ENCODE measurements around the gene P2RY10. TPM values are rescaled to one million over a fixed set of nuclear protein-coding genes. Genes with fewer than 3 reads are reported as not detected.

P2RY10 gene
- total RNA-seq, 4 donors from 2014 or later = 5.0 TPM; not detected in 3

- Histone ChIP-seq H3K4me1 (no peaks in the 10 kb centered on the region), H3K36me3 (no peaks in the 10 kb centered on the region), H3K27me3 (no peaks in the 10 kb centered on the region), H3K27ac (replicated peaks in 1 of 4) (no peak overlapping the region), H3K4me3 (no peak overlapping the region), H3K9me3 (no peaks in the 10 kb centered on the region)
- WGBS = 50% methylated on average over 2 of the region's 2 CpGs
- no peak for DNase-seq (ENCODE audit: extremely low spot score)
- TF ChIP-seq CTCF (IDR thresholded peaks at IDR 0.05) (no peak), EP300 (IDR thresholded peaks at IDR 0.05) (no peak), POLR2AphosphoS5 (IDR thresholded peaks at IDR 0.05) (no peak), POLR2A (IDR thresholded peaks at IDR 0.05; ENCODE audit: low read depth) (no peak)
- intact Hi-C loops (cut with DNase I) = no loop called here
Measured at GRCh38 chrX:78957049-78957767, 12.0 kb downstream of the P2RY10 start.

- H3K4me3 ChIP-seq = no peak overlapping the region
- intact Hi-C loops (cut with DNase I) = no loop called here
- DNase-seq (ENCODE audit: extremely low spot score) = no peak
- H3K36me3 ChIP-seq = no peaks in the 10 kb centered on the region
- H3K27ac ChIP-seq (replicated peaks in 1 of 4) = no peak overlapping the region
- TF ChIP-seq EP300 (IDR thresholded peaks at IDR 0.05) = no peak
- no peak for TF ChIP-seq CTCF (IDR thresholded peaks at IDR 0.05)
- TF ChIP-seq POLR2AphosphoS5 (IDR thresholded peaks at IDR 0.05) = no peak
- no peak for TF ChIP-seq POLR2A (IDR thresholded peaks at IDR 0.05; ENCODE audit: low read depth)
- H3K4me1 ChIP-seq = no peaks in the 10 kb centered on the region
- no peaks in the 10 kb centered on the region for H3K27me3 ChIP-seq
- no peaks in the 10 kb centered on the region for H3K9me3 ChIP-seq
Measured at GRCh38 chrX:78957768-78958130, 12.6 kb downstream of the P2RY10 start.

GRCh38 chrX:78958419-78959116 lies 13.4 kb downstream of the P2RY10 start:
- H3K27ac ChIP-seq (replicated peaks in 1 of 4) = no peak overlapping the region
- no peak overlapping the region for H3K4me3 ChIP-seq
- no peaks in the 10 kb centered on the region for H3K27me3 ChIP-seq
- no peaks in the 10 kb centered on the region for H3K9me3 ChIP-seq
- no peak for TF ChIP-seq POLR2AphosphoS5 (IDR thresholded peaks at IDR 0.05)
- no peak for TF ChIP-seq POLR2A (IDR thresholded peaks at IDR 0.05; ENCODE audit: low read depth)
- TF ChIP-seq EP300 (IDR thresholded peaks at IDR 0.05) = no peak
- TF ChIP-seq CTCF (IDR thresholded peaks at IDR 0.05) = no peak
- 66% methylated on average over 2 of the region's 2 CpGs for WGBS
- H3K4me1 ChIP-seq = no peaks in the 10 kb centered on the region
- intact Hi-C loops (cut with DNase I) = no loop called here
- DNase-seq (ENCODE audit: extremely low spot score) = no peak
- H3K36me3 ChIP-seq = no peaks in the 10 kb centered on the region

- no peak overlapping the region for H3K4me3 ChIP-seq
- no peak for DNase-seq (ENCODE audit: extremely low spot score)
- H3K4me1 ChIP-seq = no peaks in the 10 kb centered on the region
- no peaks in the 10 kb centered on the region for H3K9me3 ChIP-seq
- no peak overlapping the region for H3K27ac ChIP-seq (replicated peaks in 1 of 4)
- 78% methylated on average over 8 of the region's 8 CpGs for WGBS
- H3K36me3 ChIP-seq = no peaks in the 10 kb centered on the region
- no peak for TF ChIP-seq POLR2AphosphoS5 (IDR thresholded peaks at IDR 0.05)
- H3K27me3 ChIP-seq = no peaks in the 10 kb centered on the region
- intact Hi-C loops (cut with DNase I) = no loop called here
Measured at GRCh38 chrX:78960888-78961287, 15.7 kb downstream of the P2RY10 start.

GRCh38 chrX:78964598-78964997 lies 19.4 kb downstream of the P2RY10 start:
- WGBS = 69% methylated on average over 3 of the region's 3 CpGs
- intact Hi-C loops (cut with DNase I) = no loop called here

More at GRCh38 chrX:78964598-78964997, 19.4 kb downstream of the P2RY10 start:
- Histone ChIP-seq H3K9me3 (peaks cover 0 to 14% (median 0%) of the 10 kb centered on the region in 4 donors), H3K4me3 (no peak overlapping the region), H3K27me3 (no peaks in the 10 kb centered on the region), H3K36me3 (no peaks in the 10 kb centered on the region), H3K27ac (replicated peaks in 1 of 4) (no peak overlapping the region), H3K4me1 (no peaks in the 10 kb centered on the region)
- no peak for DNase-seq (ENCODE audit: extremely low spot score)
- TF ChIP-seq EP300 (IDR thresholded peaks at IDR 0.05) (no peak), POLR2A (IDR thresholded peaks at IDR 0.05; ENCODE audit: low read depth) (no peak), POLR2AphosphoS5 (IDR thresholded peaks at IDR 0.05) (no peak), CTCF (IDR thresholded peaks at IDR 0.05) (no peak)

Measured in esophagus muscularis mucosa (tissue), 4 donors.